HG03175 (cell line): Measurements from ENCODE around the gene MEX3C.
A peak's percentile ranks its signal among the peaks of the same experiment; 100 is the strongest.

Source experiments
- ATAC-seq: cut with Tn5 transposase; IDR thresholded peaks from one replicate; pipeline ENCODE4 v1.9.1; 2021; ENCODE audit warnings: mild to moderate bottlenecking, moderate library complexity; ENCODE audit not compliant: unreplicated experiment

MEX3C gene

GRCh38 chr18:51197661-51198424 lies at the start of gene MEX3C:
Gene MEX3C (minus strand): TSS chr18:51197681. CDS start chr18:51197320, 361 bp downstream.
- ATAC-seq: peak; percentile 79

- no peak for ATAC-seq
Measured at GRCh38 chr18:51241226-51241625, 43.7 kb upstream of the MEX3C start.

- ATAC-seq: no peak
Measured at GRCh38 chr18:51236225-51236624, 38.7 kb upstream of the MEX3C start.

GRCh38 chr18:51235009-51235789 lies 37.7 kb upstream of the MEX3C start:
- peak; percentile 80 for ATAC-seq

- ATAC-seq: no peak
Measured at GRCh38 chr18:51234117-51235008, 36.9 kb upstream of the MEX3C start.

GRCh38 chr18:51229328-51229727 lies 31.8 kb upstream of the MEX3C start:
- ATAC-seq: no peak

GRCh38 chr18:51227660-51228059 lies 30.2 kb upstream of the MEX3C start:
- no peak for ATAC-seq

GRCh38 chr18:51226587-51227350 lies 29.3 kb upstream of the MEX3C start:
- no peak for ATAC-seq

- ATAC-seq: no peak
Measured at GRCh38 chr18:51226068-51226467, 28.6 kb upstream of the MEX3C start.

GRCh38 chr18:51212606-51213005 lies 15.1 kb upstream of the MEX3C start:
- no peak for ATAC-seq

- peak; percentile 97 for ATAC-seq
Measured at GRCh38 chr18:51211552-51211951, 14.1 kb upstream of the MEX3C start.

- peak; percentile 16 for ATAC-seq
Measured at GRCh38 chr18:51196811-51197660, 445 bp downstream of the MEX3C start.

GRCh38 chr18:51196118-51196810 lies 1.2 kb downstream of the MEX3C start:
- peak; percentile 0 for ATAC-seq

- no peak for ATAC-seq
Measured at GRCh38 chr18:51195451-51196117, 1.9 kb downstream of the MEX3C start.

- ATAC-seq: no peak
Measured at GRCh38 chr18:51195086-51195450, 2.4 kb downstream of the MEX3C start.

GRCh38 chr18:51194604-51195003 lies 2.9 kb downstream of the MEX3C start:
- ATAC-seq: no peak

GRCh38 chr18:51193621-51194287 lies 3.7 kb downstream of the MEX3C start:
- ATAC-seq: no peak

GRCh38 chr18:51192696-51193095 lies 4.8 kb downstream of the MEX3C start:
- ATAC-seq: no peak
